Activated CD4-positive, CD25-positive, alpha-beta regulatory T cell treated with anti-CD3 and anti-CD28 coated beads, Interleukin-2, amount 50 U/mL, for 72 hours (primary cell): Measurements from ENCODE around the gene STK39.

ENCODE experiments used
- DNase-seq: peaks from one replicate; pipeline ENCODE4 v3.0.0; 2021

Gene STK39

DNA sequence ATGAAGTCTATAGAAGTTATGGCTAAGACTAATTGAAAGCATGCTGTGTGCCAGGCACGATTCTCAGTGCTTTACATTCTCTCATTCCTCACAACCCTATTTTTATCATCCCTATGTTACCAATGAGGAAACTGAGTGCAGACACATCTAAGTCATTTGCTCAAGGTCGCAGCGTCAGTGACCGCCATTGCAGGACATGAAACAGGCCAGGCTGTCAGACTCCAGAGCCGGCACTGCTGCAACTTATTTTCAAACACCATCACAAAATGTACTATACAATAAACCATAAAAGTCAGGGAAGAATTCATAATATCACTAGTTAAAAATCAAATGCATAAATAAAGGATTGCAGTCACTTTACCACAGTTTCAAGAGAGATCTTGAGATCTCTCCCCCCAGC is 5.6 kb downstream of the STK39 start:
- no peak for DNase-seq

DNA sequence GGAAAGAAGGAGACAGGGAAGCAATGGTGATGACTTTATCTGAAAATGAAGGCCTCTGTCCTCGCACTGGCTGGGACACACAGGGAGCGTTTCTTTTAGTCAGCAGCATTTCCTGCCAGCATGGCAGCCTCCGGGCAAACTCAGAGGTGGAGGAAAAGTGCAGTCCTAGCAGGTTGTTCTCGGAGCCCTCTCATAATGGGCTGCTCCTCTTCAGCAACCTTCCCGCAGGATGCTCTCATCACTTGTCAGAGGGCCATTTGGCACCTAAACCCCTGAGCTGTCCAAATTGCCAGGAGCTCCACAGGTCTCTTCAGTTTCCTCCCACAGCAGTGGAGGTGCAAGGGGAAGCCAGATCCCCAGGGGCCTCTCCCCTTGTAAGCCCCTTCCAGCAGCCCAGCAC is 6.2 kb downstream of the STK39 start:
- no peak for DNase-seq

DNA sequence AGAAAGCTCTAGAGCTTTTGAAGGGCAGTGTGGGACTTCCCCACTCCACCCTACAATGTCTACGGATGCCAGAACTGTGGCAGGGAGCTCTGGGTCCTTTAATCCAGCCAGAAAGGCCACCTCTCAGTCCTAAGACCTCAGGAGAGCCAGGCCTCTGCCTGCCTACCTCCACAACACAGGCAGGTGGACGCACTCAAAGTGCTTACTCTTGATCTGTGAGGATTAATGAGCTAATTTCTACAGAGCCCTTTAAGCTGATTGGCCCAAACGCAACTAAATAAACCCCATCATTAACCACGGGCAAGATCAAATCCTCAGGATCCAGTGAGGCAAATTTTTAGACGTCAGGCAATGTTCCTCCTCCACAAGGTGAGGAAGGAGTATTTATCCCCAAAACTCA is 8.1 kb downstream of the STK39 start:
- DNase-seq: no peak

DNA sequence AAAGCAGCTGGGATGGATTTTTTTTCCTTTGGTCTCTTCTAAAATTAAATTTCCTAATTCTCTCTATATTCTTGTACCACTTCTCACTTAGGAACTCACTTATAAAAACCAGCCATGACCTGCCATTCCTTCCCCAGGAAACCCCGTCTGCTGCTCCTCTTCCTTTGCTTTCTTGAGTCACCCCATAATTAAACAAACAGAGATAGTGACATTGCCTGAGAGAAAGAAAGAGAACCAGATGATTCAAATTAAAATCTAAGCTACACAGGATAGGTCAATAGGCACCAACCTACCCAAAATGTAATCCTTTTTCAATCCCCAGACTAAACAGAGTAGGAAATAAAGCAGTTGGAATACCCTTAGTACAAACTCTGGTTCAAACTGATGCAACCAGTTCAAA is 9.7 kb downstream of the STK39 start:
- DNase-seq: no peak

DNA sequence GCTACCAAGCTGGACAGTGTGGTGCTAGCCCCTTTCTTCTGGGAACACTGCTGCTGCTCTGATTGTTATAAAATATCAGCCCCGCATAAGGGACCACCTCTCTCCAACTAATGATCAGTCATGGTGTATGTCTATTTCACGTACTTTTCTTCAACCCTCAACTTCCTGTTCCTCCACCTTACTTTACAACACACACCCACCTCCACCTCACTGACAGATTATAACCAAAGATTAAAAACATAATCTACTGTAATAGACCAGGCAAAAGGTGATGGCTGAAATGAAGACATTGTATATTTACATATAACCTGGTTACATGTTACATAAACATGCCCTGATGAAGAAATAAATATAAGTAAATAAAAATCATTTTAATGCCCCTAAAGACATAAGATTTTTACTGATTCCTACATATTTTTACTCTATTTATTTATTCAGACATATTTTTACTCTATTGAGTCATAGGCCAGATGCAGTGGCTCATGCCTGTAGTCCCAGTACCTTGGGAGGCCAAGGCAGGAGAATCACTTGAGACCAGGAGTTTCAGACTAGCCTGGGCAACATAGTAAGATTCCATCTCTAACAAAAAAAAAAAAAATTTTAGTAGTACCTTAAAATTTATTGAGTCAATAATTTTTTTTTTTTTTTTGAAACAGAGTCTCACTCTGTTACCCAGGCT is 12.8 kb downstream of the STK39 start:
- DNase-seq: no peak

DNA sequence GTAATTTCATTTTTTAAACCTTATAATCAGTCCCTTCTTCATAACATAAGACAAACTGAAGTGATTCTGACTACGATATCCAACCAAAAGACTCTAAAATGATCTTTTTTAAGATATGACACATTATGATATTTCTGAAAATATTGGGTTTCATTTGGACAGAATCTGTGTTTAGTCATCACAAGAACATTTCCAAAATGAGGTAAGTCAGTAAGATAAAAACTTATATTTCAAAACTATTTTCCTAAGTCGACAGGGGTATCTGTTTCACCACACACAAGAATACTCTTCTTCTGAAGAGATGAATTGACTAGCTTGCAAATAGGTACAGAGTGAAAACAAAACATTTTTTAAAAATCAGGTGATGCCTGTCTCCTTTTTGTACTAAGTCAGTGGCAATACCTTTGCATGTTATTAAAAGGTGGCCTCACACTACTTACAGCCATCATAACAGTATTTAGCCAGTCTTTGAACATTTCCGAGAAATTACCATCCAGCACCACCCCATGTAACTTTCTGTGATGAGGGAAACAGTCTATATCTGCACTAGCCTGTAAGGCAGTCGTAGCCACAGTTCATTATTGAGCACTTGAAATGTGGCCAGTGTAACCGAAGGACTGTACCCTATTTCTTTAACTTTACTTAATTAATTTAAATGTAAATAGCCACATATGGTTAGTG is 13.5 kb downstream of the STK39 start:
- no peak for DNase-seq

DNA sequence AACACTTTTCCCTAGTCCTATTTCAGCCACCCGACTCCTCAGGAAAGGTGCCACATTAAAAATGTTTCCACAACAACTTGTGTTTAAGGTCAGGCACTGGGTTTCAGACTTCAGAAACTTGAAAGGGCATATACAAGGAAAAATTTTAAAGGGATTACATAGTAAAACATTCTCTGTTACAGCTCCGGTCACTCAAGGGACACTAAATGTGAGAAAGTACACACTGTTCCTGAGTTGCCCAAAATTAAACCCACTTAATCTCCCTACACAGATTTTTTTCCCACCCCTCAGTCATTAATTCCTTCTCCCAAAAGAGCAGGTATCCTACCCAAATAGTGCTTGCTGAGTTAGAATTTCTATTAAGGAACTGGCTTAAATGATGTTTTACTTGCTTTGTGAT is 14.2 kb downstream of the STK39 start:
- DNase-seq: no peak

DNA sequence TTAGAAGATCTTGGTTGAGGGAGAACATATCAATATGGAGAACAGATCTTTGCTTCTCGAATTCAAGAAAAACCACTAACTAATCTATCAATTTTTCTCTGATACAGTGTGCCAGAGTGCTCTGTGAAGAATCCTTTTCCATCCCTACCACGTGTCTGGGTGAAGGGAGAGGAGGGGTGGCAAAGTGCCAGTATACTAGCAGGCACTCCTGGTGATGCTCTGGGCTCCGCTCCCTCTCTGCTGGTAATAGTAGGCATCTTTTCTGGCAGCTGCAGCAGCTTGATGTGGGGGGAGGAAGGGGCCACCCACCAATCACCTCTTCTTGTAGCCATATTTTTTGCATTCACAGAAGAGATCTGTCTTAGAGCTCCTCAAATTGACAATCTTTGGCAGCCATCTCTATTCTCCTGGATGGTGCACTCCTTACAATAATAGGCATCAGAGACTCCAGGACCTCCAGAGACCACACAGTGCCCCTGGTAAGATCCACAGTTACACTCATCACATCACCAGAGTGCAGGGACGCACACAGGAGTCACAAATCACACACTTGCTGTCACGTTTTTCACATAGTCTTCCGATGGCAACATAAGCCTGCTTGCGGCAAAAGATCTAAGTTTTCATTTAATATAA is 15.7 kb downstream of the STK39 start:
- DNase-seq: no peak

DNA sequence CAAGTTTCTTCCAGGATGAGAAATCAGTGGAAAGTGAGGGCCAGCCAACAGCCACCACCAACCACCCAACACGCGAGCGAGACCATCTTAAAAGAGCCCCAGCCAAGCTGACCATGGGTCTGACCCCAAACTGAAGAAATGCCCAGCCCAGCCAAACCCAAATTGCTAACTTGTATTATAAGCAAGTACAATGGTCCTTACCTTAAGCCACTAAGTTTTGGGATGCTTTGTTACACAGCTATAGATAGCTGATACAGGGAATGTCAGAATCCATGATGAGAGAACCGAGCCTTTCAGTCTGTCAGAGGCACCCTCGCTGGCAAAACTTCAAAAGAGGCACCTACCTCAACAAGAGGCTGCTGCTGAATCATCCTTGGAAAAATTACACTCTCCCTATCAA is 17.0 kb downstream of the STK39 start:
- DNase-seq: no peak

DNA sequence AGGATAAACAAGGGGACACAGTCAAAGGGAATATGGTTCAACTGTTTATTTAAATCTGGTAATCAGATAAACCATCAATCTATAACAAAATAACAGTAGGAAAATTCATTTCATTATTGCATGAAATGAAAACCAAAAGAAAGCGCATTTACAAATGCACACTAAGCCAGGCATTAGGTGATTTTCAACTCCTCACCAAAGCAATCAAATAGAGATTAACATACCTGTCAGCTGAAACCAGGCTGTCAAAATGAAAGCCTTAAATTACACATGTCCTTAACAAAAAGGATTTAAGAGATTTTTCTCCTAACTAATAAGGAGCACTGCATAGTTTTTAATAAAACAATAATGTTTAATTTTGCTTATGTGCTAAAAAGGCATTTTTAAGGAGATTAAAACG is 23.0 kb downstream of the STK39 start:
- DNase-seq: no peak

DNA sequence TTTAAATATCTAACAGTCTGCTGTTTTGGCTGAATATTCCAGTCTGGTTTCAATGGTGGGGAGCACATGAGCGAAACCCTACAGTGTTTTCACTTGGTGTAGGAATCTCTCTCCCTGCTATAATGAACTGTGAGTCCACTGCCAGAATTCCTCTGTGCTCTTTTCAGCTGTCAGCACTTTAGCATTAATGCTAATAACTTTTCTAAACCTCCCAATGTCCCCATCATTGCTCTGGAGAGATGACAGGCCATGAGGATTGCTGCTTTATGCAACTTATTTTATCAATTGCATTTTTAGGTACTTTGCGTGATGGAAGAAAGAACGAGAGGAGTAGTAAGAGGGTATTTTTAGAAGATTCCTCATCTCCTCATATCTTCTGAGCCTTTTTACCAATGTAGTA is 25.3 kb downstream of the STK39 start:
- no peak for DNase-seq

DNA sequence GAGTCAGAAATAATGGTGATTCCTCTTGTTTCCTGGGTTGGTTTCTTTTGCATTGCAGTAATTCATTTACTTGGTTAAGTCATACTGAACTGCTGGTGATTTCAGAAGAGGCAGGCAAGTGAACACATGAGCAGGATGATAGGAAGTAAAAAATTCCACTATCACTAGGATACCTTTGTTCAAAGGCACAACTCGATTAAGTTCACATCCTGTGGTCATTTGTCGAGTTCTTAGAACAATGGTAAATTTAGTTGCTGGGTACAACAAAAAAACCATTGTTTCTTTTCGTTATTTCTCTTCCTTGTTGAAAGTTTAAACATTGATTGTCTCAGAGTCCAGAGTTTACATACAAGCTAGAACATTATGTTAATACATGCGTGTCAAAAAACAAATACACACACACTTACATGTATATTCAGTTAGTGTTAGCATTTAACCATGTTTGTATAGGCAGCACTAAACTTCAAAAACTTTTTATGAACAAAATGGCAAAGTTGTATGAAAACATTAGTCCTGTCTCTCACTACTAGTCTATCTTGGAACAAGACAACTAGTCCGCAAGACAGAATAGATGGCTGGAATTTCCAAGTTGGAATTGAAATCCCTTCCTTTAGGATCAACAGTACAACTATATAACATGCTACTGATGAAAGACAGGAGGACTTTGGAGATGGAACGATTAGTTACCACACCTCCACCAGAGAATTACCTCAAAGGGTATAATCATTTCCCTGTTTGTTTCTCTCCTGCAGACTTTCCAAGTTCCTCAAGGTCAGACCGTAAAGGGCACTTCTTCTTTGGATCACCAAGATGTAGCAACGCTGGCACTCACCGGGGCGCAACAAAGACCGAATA is 26.2 kb downstream of the STK39 start:
- no peak for DNase-seq

DNA sequence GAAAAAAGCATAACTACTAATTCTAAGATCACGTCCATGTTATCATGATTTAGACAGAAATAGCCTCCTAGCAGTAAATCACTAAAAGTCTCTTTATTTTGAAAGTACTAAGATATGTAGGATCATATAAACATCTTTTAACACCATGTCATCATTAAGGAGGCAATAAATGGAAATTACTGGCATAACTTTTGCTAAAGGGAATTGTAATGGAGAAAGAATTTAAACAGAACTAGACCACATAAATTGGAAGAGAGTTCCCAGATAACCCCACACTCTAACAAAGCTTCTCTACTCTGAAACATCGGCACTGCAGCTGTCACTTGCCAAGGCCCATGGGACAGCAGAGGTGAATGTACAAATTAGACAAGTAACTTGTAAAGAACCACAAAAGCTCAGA is 29.5 kb downstream of the STK39 start:
- DNase-seq: no peak

DNA sequence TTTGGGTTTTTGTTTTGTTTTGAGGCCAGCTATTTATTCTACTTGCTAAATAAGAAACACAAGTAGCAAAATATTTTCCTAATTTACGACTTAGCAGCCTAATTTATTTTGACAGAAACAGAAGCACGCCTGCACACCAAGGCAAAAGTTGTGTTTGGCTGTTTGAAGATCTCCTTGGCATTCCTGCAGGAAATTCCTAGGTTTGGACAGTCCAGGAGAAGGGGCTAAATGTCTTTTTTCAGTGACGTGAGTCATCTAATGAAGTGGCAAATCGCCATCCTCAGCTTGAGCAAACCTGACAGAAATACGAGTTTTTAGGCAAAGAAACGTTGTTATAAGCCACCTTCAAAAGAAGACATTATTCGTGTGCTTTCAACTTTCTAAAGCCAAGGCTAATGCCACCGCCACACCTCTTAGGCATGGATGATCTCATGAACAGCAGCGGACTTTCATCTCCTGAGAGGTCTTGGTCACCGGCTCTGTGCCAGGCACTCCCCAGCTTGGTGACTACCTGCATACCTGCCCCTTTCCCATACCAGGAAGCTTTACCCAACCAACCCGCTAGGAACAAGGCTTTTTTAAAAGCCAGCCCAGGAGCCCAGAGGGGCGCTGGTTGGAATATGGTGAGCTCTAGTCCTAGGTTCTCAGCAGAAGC is 30.9 kb downstream of the STK39 start:
- DNase-seq: no peak

DNA sequence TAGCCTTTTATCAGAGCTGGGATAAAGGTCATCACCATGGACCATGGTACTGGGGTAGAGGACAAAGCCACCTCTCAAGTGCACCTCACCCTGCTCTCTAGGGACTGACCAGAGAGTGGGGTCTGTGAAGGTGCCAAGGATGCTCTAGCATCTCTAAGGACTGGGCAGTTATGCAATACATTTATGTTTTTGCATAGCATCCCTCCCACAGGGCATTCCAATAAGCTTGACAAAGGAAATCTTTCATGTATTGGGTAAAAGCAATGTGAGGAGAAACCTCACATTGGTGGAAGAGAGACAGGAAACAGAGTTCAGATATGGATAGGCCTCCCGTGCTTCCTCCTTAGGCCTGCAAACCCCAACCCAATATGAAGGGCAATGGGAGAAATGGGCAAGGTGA is 31.6 kb downstream of the STK39 start:
- no peak for DNase-seq

DNA sequence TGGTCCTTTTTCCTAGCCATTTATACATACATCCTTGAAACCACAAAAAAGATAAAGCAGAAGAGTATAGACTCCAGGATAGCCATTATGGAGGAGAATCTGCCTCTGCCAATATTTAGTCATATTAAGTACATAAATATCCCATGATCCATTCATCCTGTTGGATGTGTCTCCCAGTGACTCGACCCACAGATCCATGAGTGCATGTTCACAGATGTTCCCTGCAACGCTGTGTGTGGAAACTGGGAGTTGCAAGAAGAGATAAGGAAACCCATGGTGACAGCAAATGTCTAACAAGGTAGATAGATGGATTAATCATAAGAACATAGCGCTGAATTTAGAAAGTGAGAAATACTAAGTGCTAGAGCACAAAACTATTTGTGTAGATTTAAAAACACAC is 34.5 kb downstream of the STK39 start:
- DNase-seq: no peak

DNA sequence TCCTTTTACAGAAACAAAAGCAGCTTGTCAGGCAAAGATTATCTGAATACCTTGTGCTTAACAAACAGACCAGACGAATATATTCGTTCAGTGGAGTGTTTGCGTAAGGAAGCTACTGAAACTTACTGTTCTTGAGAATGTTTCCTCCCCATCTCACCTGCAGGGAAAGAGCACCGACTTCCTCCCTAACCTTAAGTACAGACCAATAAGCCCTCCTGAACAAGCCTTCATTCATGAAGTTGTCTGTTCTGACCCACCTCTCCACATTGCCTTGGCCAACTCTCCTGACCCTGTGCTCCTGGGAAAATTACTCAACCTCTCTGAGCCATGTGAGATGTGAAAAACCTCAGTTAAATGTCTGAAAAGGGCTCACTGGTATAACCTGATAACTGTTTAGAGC is 35.2 kb downstream of the STK39 start:
- no peak for DNase-seq

DNA sequence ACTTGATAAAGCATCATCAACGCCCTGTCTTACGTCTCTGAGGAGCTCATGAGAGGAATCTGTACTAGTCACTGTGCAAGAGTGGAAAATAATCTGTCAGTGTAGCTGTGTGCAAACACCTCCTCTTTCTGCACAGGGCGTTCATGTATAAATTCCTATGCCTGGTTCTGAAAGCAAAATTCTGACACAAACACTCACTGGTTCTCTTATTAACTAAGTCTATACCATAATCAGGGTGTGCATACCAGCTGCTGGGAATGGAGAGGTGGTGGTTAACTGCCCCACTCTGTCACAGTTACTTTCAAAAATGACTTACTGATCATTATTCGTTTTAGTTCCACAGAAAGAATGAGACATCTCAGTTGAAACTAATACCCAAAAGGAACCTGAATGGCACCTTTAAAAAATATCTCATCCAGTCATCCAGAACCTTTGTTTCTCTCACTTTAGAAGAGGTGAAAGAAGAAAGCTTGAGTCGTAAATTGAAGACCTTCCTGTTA is 35.7 kb downstream of the STK39 start:
- no peak for DNase-seq

DNA sequence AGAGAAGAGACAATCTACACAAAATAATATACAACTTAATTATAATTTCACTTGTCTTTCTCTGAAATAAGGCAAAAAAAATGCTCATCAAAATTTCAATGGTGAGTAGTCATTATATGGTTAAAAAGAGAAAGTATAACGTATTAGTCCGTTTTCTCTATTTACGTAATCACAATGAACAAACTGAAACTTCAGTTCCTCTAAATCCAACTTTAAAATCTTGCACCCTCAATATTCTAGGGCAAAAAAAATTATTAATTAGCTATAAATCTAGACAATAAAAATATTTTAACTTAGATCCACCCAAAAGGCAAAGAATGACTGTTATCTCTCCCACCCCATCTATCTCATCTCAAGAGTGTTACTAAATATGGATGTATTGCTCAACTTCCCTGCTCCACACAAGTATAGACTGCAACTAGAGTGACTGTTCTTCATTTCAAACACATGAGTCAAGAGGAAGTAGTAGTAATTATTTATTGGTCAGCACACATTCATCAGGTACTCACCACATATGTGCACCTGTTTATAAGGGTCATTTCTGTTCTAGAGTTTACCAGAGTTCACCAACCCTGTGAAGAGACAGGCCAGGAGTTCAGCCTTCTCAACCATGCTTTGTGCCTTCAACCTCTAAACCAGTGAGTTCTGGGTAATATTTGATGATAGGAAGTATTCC is 36.4 kb downstream of the STK39 start:
- DNase-seq: no peak

DNA sequence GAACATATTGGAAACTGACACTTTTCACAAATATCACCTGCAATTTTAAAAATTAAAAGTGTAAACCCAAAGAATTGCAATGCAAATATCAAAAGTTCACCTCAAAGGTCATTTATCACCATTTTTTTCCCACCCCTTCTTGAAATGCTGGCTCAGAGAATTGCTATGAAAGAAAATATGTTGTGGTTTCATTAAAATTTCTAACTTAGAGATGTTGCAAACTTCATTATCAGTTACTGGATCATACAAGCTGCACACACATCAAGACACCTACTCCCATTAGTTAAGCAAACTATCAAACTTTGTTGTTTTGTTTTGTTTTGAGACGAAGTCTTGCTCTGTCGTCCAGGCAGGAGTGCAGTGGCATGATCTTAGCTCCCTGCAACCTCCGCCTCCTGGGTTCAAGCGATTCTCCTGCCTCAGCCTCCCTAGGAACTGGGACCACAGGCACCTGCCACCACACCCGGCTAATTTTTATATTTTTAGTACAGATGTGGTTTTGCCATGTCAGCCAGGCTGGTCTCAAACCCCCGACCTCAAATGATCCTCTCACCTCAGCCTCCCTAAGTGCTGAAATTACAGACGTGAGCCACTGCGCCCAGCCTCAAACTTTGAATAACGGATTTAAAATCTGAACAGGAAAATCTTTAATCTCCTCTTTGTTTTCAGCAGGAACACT is 37.0 kb downstream of the STK39 start:
- no peak for DNase-seq

DNA sequence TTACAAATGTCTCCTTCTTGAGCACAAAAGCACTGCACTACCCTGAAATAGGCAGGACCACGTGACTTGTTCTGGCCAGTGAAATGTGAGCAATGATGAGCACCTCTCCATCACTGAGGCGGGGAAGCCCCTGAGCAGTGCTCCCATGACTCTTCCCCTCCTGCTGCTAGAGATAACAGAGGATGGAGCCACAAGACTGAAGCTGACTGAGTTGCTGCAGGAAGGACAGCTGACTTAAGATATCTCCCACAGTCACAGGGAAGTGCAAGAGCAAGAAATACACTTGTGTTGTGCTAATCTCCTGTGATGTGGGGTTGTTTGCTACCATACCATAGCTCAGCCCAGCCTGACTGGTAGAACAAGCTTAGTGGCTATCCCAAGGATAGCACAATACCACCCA is 38.7 kb downstream of the STK39 start:
- no peak for DNase-seq

DNA sequence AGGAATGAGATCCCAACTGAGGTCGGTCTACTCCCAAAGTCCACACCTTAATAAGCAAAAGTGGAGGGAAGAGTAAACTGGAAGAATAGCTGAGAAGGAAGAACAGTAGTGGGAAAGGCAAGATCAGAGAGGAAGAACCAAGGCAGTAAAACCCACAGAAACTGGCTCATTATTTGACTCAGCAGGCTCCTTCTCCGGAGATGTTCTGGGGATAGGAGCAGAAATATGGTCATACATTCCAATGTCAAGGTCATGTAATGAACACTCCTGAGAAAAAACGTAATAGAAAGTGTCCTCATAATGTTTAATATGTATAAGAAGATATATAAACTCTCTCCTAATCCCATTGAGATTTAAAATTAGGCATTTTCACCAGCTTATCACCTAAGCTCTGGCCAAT is 39.5 kb downstream of the STK39 start:
- DNase-seq: no peak
